SIG-M5 treated with dmso at 0.1 percent for 504 hours (cell line): Measurements from ENCODE around the gene SRGAP2C.
"Not testable (repeated sequence)": the region's sequence is repeated elsewhere in the genome, so short reads cannot be mapped to it uniquely, and the experiment has no call there.

Source experiments
- DNase-seq: peaks from one replicate; lab custom pipeline; 2025; ENCODE audit not compliant: unreplicated experiment; lab: John Stamatoyannopoulos, UW

SRGAP2C gene

DNA sequence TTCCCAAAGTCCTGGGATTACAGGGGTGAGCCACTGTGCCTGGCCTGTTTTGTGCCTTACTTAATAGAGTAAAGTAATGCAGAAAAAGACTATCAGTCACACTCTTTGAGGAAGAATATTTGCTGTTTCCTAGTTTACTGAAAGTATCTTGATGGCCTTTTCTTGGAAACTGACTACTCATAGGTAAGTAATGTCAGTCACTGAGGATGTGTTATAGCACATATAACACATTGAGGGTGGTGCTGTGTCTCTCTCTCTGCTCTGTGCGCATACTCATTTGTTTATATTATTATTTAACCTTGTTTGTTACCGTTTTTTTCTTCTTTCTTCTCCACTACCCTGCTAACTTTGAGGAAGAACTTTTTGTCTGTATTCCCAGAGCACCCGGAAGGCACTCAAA lies 93.4 kb downstream of the SRGAP2C start:
- DNase-seq = not testable (repeated sequence)

DNA sequence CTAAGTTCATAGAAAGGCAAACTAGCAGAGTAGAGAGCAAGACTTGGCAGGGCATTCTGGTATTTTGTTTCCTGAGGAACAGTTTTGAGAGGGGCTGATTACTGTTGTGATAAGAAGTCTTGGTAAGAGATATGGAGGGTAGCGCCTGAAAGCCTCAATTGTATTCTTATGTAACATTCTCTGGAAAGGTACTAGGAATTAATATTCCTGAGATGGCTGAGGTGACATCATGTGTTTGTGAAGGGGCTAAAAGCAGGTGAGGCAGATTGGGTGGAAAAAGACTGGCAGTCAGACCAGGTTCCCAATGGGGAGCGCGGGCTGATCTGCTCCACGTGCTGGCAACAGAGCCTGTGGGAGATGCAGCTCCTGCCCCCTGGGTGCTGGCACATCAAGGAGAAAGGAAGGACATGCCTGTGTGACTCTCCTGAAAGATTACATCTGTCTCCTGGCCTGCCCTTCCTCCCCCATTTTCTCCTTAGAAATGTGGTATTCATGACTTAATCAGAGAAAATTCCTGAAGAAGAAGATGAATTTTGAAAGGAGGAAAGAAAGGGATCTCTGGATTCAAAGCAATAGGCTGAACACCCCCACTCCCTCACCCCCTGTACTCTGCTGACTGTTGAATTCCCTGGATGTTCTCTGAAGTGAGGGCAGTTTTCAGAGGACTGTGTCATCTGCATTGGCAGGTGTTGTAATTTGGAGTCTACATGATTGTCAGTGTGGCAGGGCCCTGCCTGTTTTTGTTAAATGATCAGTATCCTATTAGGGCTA lies 94.2 kb downstream of the SRGAP2C start:
- DNase-seq = not testable (repeated sequence)

DNA sequence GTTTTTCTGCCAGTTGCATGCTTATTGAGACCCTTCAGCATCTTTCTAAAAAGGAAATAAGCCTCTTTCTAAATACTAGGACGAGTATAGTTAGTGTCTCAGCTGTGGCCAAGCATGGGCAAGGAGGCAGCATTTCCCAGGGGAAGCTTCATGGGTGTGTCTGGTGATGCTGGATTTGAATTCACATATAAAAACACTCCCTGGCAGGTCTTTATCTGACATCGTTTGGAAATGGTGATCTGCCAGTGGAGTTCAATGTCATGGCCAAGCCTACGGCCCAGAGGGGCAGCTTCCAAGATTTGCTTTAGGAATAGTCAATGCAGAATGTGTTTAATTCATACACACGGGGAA lies 94.7 kb downstream of the SRGAP2C start:
- not testable (repeated sequence) for DNase-seq

DNA sequence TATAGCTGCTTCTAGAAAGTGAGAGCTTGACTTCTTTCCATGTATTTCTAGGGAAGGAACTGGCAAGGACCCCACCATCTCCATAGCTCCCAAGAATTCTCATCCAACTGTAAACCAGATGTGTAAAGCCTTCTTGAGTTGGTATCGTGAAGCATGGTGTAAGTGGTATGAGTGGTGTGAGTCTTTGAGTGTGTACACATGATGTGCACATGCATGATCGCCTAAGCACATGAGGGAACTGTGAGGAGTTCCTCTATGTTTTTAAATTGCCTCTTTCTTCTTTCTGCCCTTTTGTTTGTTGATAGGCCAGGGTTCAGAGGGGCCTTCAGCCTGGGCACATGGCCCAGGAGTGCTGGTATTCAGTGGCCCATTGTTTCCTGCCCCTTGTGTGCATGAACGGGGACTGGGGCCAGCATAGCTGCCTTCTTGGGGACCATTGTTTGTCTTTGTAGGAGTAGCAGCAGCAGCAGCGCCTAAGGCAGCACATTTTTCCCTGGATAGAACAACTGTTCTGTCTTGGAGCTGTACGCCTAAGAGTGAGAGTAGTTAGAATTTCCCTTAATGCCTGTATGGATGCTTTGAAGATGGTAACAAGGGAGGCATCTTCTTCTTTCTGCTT lies 96.0 kb downstream of the SRGAP2C start:
- DNase-seq = not testable (repeated sequence)

DNA sequence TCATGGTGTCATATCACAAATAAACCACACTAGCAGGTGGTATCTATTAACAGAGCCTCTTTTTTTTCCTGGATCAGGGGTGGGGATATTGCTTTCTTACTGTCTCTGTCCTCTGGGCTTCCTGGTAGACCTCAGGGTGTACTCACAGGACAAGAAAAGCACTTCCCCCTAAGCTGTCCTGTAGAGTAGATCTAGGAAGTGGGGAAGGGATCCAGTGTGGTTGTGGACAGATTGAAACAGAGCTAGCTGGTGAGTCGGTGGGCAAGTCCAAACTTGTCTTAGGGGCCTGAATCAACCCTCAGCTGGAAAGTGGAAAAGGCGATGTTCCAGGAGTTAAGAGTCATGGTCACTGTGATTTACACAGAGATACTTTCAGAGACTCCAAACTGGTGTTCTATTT lies 96.7 kb downstream of the SRGAP2C start:
- not testable (repeated sequence) for DNase-seq

DNA sequence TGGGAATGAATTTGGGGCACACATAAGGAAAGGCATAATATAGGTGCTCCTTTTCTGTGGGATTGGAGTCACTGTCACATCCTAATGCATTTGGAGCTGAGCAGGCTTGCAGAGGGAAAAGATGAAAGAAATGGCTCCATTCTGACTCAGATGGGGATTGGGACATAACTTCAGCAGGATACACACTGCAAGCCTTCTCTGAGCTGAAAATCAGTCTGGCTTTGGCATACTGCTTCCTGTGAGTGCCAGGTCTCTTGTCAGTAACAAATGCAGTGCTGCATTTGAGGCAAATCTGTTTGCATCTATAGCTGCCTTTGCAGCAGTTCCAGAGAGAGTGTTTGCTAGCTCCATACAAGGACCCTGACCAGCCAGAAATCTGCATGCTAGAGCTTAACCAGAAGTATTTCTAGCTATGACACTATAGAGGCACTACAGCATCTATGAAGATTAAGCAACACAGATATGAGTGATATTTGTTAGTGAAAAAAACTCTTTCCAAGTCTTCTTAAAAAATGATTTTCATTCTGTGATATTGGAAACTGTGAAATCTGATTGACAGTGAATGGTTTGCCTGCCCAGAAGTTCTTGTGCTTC lies 98.9 kb downstream of the SRGAP2C start:
- DNase-seq = not testable (repeated sequence)

DNA sequence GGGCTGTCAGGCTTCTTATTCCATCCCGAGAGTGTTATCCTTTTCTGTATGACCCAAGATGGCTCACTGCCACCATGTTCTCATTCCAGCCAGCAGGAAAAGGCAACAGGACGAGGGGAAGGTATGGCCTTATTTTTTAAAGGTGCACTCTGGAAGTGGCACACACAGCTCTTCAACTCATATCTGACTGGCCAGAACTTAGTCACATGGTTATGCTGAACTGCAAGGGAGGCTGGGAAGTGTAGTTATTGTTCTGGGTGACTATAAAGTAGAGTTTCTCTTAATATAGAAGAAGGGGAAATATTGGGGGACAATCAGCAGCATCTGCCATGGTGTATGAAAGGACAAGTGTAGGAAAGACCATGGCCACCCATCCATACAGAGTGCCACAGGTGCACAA lies 107.8 kb downstream of the SRGAP2C start:
- DNase-seq = not testable (repeated sequence)

DNA sequence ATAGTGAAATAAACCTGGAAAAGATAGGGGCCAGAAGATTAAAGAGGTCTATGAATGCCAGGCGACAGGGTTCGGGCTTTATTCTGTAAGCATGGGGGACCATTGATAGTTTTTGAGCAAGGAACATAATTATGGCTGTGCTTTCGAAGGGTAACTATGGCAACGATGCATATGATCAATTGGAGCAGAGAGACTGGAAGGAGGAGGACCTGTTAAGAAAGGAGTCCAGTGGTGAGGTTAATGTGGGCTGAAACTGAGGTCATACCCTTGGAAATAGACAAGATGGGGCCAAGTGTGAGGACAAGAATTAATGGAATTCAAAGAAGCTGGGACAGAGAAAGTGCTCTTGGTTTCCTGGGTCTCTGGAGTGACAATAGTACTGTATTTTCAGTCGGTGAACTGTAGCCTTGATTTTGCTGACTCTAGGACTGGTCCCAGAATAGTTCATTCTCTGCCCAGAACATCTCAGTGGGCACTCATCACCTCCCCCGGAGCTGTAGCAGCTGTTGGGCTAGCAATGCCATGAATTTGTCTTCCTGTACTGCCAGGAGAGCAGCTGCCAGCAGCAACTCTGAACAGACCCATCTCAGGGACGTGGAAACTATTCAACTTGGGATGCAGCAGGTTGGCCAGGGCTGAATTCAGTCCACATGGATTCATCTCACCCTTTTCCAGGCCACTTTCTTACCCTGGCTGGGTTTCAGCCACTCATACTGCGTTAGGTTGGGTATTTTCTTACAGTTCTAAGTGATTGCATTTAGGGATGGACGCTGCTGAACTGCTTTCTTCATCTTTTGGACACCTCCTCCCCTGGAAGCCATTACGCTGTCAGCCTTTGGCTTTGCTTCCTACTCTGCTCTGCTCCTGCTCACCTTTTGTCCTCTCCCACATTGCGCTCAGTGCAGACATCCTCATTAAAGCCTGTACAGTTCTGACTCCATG lies 108.8 kb downstream of the SRGAP2C start:
- not testable (repeated sequence) for DNase-seq

DNA sequence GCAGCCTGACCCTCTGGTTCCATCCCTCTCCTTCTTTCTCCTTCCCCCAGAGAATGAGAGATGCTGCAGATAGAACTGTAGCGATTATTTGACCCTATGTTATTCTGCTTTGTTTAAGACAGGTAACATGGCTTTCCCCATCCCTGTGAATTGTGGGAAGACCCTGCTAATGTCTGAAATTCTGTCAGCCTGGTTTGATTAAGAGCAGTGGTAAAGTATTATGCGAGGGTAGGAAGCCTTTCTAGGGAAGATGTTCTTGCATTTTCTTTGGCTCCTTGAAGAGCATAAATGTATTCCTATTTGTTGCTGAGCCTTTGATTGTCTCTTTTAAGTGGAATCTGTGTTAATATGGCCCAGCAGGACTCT lies 109.4 kb downstream of the SRGAP2C start:
- not testable (repeated sequence) for DNase-seq

DNA sequence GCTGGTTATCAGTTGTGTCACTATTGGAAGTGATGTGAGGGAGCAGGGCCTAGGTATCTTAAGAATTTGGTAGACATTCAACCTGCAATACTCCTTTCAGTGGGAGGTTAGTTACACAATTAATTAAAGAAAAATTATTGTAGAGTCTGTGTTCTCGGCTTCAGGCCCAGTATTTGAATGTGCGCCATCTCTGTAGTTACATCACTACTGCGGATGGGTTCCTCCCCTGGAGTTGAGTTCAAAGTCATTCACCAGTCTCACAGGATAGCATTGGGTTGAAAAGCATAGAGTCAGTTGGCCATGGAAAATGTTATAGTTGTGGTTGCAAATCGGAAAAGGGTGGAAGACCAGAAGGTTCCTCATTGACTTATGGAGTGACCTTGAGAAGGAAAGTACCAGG lies 111.8 kb downstream of the SRGAP2C start:
- not testable (repeated sequence) for DNase-seq

DNA sequence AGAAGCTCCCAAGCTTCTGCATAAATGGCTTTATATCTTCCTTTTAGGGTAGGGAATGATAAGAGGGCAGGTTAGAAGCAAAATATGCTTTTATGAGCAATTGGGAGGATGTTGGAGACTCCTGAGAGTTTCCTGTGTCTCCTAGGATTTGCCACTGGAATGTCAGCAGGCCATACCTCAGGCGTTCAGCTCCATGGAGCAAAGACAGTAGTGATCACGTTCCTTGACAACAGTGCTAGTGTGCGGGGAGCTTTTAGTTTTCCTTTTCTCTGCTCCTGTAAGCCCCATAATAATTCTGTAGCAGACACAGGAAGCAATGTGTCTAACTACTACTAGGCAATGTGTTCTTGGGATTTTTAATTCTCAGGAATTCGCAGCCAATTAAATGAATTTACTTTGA lies 113.8 kb downstream of the SRGAP2C start:
- DNase-seq = not testable (repeated sequence)

DNA sequence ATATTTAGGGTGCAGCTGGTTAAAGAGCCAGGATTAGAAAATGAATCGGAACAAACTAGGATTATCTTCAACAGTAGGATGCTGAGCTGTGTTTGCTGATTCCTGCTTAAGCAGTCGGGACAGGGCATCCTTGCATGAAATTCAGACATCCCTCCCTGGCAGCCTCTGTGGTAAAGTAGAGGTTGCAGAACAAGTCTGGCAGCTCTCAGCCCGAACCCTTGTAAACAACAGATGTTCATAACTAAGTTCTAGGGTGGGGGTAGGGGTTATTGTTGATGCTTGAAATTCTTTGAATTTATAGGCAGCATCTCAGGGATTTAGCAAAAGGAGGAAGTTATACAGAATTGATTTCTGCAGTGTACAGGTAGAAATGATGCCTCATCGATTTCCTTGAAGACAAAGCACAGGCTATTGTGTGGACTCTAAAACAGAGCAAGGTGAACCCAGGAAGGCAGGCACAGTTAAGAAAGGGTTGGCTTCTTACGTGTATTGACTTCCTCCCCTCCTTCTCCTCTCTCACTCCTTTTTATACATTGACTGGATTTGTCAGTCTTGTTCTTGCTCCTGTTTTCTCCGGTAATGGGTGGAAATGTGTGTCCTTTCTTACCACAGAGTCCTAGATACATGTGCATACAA lies 114.9 kb downstream of the SRGAP2C start:
- not testable (repeated sequence) for DNase-seq

DNA sequence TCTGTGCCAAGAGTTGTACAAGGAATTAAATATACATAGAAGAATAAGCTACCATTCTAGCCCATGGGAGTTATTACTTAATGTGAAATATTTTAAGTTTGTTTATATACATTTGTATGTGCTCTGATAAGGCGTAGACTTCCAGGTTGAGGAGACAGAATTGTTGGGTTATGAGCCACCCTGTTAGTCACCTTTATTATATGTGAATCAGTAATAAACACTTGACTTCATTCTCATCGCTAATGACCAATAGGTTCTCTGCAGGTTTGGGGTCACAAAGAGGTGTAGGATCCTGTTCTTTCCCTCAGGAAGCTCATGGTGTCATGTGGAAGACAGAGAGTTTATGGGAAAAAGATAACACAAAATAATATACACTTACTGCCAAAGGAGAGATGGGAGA lies 117.1 kb downstream of the SRGAP2C start:
- DNase-seq = not testable (repeated sequence)

DNA sequence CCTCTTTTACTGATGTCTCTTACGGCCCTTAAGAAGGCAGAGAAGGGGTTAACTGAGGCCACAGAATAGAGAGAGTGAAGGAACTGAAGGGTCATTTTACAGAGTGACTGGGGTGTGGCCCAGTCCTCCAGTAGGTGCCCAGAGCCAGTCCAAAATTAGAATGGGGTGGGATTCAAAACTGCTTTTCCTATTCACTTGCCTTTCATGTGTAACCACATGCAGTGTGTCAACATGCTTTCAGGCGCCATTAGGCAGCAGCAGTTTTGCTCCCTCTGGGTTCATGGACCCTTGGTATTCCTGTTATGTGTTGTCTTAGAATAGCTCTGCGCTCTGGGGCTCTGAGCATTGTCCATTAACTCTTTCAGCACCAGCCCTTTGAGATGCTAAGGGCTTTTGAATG lies 123.0 kb downstream of the SRGAP2C start:
- DNase-seq = not testable (repeated sequence)

DNA sequence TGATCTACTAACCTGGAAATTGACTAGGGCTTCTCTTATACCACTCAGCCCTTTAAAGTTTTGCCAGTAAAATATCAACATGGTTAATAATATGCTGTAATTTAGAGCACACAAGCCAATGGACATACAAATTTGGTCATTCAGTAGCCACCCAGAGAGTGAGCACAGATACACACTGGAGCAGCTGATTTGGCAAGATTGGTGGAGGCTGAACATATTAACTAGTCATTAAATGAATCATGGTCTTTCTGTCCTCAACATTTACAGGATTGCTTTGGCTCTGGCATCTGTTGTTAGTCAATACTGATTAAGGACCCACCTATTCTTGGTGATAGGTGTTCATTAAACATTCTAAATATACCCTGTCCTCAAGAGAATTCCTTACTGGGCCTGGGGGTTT lies 130.7 kb downstream of the SRGAP2C start:
- DNase-seq = not testable (repeated sequence)

DNA sequence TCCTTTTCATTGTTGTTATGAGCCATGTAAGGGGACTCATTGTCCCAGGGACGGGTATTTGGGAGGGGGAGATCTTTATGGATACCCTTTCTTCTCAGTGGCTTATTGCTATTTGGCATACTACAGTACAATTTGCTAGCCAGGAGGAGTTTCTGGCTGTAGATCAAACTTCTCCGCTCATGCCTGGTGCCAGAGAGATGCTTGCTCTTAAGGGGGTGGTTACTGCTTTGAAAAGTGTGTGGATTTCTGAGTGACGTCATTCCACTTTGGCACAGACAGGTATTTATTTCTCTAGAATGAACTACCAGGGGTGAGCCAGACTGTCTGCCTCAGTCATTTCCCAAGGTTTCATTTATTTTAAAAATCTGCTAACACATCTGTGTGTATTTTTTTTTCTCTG lies 131.3 kb downstream of the SRGAP2C start:
- DNase-seq = not testable (repeated sequence)

DNA sequence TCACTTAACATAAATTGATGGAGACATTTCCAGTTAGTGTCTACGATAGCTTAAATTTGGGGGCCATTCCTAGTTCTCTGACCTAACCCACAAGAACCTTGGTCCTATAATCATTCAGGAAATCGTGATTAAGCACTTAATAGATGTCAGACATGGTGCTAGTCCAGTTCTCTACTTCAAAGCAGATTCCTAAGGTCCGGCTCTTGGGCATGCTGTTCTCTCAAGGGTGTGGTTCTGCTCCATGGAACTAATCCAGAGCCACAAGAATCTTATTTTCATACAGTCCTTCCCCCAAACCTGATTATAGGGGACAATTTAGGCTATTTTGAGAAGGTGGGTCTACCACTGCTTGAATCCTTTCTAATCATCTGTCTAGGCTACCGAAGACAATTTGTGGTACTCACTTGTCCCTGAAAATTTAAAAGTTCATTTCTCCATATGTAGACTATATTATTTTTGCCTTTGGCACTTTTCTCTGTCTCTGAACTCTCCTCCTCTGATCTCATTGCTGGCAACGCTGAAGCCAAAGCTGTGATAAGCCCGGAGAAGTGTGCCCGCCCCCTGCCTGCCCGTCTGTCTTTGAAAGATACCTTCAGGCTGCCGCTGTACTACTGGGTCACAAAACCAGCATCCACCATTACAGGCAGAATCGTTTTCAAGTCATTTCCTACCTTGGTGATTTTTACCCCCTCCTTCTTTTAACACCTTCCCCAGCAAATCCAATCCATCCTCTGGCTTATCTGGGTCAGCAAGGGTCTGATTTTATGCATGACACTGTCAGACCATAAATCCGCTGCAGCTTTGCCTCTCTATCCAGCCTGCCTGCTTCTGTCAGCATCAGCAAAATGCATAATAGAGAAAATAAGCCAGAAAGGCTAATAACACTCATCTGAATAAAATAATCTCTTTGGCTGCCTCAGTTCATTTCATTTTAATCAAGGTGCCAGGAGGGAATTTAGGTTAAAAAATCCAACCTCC lies 133.0 kb downstream of the SRGAP2C start:
- not testable (repeated sequence) for DNase-seq

DNA sequence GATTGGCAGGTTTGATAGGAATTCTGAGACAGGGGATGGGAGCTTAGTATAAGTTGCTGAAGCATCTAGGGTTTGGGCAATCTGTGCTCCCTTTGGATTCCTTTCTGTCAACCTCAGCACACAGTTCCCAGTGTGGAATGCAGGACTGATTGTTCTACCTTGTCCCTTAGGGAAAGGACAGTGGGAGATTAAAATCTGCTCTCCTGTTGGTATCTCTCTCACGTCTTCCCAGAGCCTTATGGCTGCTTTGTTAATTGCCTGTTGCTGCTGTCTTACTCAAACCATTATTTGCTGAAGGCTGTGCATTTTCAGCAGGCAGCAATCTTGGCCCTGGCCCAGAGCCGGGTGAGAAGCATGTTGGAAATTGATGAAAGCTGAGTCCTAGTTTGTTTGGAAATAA lies 133.9 kb downstream of the SRGAP2C start:
- DNase-seq = not testable (repeated sequence)

DNA sequence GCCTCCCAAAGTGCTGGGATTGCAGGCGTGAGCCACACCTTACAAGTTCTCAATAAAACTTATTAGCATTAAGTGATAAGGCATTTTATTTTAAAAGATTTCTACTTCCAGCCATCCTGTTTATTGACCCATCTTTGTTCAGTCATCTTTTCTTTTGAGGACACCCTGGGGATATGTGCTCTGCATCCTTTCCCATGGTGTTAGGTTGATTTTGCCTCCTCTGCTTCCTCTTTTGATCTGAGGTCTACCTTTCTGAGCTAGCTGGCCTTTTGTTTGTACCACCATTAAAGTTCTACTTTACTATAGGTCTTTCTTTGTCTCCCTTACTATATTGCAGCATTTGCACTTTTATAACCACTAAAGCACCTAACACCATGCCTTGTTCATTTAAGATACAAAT lies 136.9 kb downstream of the SRGAP2C start:
- DNase-seq = not testable (repeated sequence)
